Stimulated activated memory B cell treated with anti-CD40 and anti-IgM and Interleukin-4, amounts not matched to agents 10 μg/mL and 1 μg/mL and 100 μg/mL, for 72 hours (primary cell): ENCODE data around the gene DIS3L2.
"Not testable (repeated sequence)": the region's sequence is repeated elsewhere in the genome, so short reads cannot be mapped to it uniquely, and the experiment has no call there.

Source experiments
- ATAC-seq: fragments of 150-1000 bp; cut with Tn5 transposase; 2 replicates; pipeline ENCODE4 v1.10.0; 2021
- H3K27ac Mint-ChIP-seq: one replicate; pipeline ENCODE4 v1.8.0; 2022; ENCODE audit warnings: mild to moderate bottlenecking, mixed read lengths
- H3K27me3 Mint-ChIP-seq: one replicate; pipeline ENCODE4 v1.8.0; 2022; ENCODE audit warnings: mixed read lengths
- H3K36me3 Mint-ChIP-seq: one replicate; pipeline ENCODE4 v1.8.0; 2022; ENCODE audit warnings: mixed read lengths
- H3K4me1 Mint-ChIP-seq: one replicate; pipeline ENCODE4 v1.8.0; 2022; ENCODE audit warnings: mixed read lengths
- H3K4me3 Mint-ChIP-seq: one replicate; pipeline ENCODE4 v1.8.0; 2022; ENCODE audit warnings: mild to moderate bottlenecking, moderate library complexity, mixed read lengths
- H3K9me3 Mint-ChIP-seq: one replicate; pipeline ENCODE4 v1.8.0; 2022; ENCODE audit warnings: mixed read lengths

Gene DIS3L2

GRCh38 chr2:232382331-232383225 is 421.1 kb downstream of the DIS3L2 start:
- ATAC-seq: no peak
- no peak overlapping the region for H3K27ac Mint-ChIP-seq
- H3K4me3 Mint-ChIP-seq: no peak overlapping the region
- peaks cover 61% of the 10 kb centered on the region for H3K27me3 Mint-ChIP-seq
- peaks cover 4% of the 10 kb centered on the region for H3K9me3 Mint-ChIP-seq
- H3K4me1 Mint-ChIP-seq: peaks cover 20% of the 10 kb centered on the region
- no peaks in the 10 kb centered on the region for H3K36me3 Mint-ChIP-seq

- H3K27me3 Mint-ChIP-seq: peaks cover 51% of the 10 kb centered on the region
- H3K9me3 Mint-ChIP-seq: peaks cover 4% of the 10 kb centered on the region
- peaks cover 20% of the 10 kb centered on the region for H3K4me1 Mint-ChIP-seq
- H3K27ac Mint-ChIP-seq: no peak overlapping the region
- H3K36me3 Mint-ChIP-seq: no peaks in the 10 kb centered on the region
- ATAC-seq: no peak
- H3K4me3 Mint-ChIP-seq: no peak overlapping the region
Measured at GRCh38 chr2:232384466-232384865, 423.0 kb downstream of the DIS3L2 start.

- H3K9me3 Mint-ChIP-seq, H3K36me3 Mint-ChIP-seq, H3K4me3 Mint-ChIP-seq, H3K27ac Mint-ChIP-seq, ATAC-seq: not testable (repeated sequence)
- peaks cover 20% of the 10 kb centered on the region for H3K4me1 Mint-ChIP-seq
- peaks cover 51% of the 10 kb centered on the region for H3K27me3 Mint-ChIP-seq
Measured at GRCh38 chr2:232385058-232385457, 423.5 kb downstream of the DIS3L2 start.

- no peak for ATAC-seq
- H3K27me3 Mint-ChIP-seq: peaks cover 57% of the 10 kb centered on the region
- H3K9me3 Mint-ChIP-seq: peaks cover 4% of the 10 kb centered on the region
- H3K4me3 Mint-ChIP-seq: no peak overlapping the region
- H3K4me1 Mint-ChIP-seq: peaks cover 20% of the 10 kb centered on the region
- H3K27ac Mint-ChIP-seq: no peak overlapping the region
- H3K36me3 Mint-ChIP-seq: no peaks in the 10 kb centered on the region
Measured at GRCh38 chr2:232385660-232386489, 424.4 kb downstream of the DIS3L2 start.

- Mint-ChIP-seq H3K36me3 (no peaks in the 10 kb centered on the region), H3K9me3 (peaks cover 4% of the 10 kb centered on the region), H3K27ac (no peak overlapping the region), H3K4me3 (no peak overlapping the region), H3K4me1 (peaks cover 20% of the 10 kb centered on the region), H3K27me3 (peaks cover 59% of the 10 kb centered on the region)
- no peak for ATAC-seq
Measured at GRCh38 chr2:232386490-232386739, 424.9 kb downstream of the DIS3L2 start.
